Measurements from ENCODE around the gene VEGFD.

VEGFD gene, protein sequence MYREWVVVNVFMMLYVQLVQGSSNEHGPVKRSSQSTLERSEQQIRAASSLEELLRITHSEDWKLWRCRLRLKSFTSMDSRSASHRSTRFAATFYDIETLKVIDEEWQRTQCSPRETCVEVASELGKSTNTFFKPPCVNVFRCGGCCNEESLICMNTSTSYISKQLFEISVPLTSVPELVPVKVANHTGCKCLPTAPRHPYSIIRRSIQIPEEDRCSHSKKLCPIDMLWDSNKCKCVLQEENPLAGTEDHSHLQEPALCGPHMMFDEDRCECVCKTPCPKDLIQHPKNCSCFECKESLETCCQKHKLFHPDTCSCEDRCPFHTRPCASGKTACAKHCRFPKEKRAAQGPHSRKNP

GRCh38 chrX:15384304-15384703, at the start of gene VEGFD:
TSS of gene VEGFD (minus strand) at chrX:15384413. CDS start at chrX:15383946, 467 bp downstream.
- peak in 1 of 2 experiments; percentile 20 for DNase-seq

- DNase-seq = no peak
Measured at GRCh38 chrX:15430584-15430983, 46.4 kb upstream of the VEGFD start.

DNA sequence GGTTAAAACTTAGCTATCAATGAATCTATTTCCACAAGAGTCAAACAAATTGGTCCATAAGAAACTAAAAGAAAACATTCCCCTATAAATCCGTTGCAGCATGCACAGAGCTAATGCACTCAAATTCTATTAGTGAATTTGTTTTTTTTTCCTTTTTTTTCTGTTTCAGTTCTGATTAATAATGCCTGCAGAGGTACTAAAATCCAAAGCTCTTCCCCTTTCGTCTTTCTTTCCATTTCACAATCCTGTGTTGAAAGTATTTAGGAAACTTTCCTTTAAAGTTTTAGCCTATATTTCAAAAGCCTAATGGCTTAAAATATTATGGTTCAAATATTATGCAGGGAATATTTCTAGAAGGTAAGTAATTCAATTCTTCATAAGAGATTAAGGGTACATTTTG, 45.9 kb upstream of the VEGFD start:
- DNase-seq = no peak

DNA sequence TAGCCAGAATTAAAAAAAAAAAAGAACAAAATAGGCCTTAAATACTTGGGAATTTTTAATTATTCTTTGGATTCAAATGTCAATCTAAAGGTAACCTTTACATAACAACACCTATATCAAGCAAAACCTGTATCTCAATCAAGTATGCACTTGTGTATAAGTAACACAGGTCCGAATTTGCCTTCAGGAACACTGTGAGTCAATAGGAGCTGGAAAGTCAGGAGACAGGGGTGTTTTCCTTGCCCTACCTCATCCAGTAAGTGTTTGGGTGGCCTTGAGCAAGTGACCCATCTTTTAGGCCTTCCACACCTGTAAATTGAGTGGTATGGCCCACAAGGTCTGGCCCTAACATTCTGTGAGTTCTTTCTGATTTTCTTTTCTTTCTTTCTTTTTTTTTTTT, 40.8 kb upstream of the VEGFD start:
- DNase-seq = no peak

- no peak for DNase-seq
Measured at GRCh38 chrX:15418707-15419181, 34.5 kb upstream of the VEGFD start.

DNA sequence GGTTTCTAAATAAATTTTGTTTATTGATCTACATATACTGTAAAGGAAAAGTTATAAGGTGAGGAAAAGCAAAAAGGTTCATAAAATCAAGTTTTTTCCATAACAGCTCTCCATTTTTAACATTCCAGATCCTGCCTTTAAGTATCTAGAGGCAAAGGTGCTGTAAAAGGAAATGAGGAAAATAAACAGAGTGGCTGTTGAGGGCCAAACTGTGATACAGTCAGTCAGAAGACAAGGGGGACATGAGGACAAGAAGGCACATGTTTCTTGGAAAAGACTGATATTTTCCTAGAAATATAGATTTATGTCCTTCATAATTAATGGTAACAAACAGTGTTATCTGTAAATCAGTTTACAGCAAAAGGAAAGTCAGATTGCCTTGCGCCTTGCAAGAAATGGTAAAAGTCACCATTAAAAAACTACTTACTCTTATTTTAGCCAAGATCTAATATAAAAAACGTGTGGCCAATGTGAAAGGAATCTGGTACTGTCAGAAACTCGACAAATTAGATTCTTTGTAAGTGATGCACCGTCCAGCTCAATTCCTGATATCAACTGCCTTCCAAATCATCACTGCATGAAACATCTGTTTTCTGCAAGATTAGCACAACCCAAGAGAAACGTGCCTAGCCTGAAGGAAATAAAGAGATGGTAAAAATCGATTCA, 34.0 kb upstream of the VEGFD start:
- no peak for DNase-seq

- DNase-seq = no peak
Measured at GRCh38 chrX:15416133-15416993, 32.1 kb upstream of the VEGFD start.

- DNase-seq = no peak
Measured at GRCh38 chrX:15413101-15413500, 28.9 kb upstream of the VEGFD start.

DNA sequence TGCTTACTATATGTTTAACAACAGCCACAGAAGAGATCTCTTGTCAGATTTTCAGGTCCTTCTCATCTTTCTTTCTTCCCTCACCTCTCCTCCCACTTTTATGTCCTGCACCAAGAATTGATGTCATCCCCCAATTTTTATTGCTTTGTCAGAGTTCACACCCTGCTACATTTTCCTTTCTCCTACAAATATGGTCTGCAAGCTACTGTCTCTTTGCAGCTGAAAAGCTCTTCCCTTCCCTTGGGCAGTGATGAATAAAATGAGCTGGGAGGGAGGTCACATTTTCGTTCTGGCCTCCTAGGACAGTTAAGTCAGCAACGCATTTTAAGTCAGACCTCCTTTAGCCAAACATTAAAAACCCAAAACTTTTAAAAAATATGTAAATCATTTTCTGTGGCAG, 26.7 kb upstream of the VEGFD start:
- no peak for DNase-seq

DNA sequence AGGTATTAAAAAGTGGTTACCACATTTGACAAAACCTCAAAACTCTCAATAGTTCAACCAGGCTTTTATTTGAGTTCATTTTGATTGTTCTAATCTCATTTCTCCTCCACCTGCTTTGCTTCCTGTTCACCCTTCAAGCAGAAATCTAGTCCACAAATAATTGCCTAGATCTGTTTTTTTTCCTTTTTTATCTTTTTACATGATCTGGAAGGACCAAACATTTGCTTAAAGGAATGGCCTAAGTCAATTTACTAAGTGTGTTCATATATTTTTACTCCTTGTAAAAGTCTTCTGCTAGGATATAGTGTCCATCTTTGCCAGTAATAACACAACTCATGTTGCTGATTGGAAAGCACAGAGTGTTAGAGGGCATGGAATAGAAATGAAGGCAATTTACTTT, 26.2 kb upstream of the VEGFD start:
- DNase-seq = no peak

- DNase-seq = no peak
Measured at GRCh38 chrX:15405846-15406245, 21.6 kb upstream of the VEGFD start.

GRCh38 chrX:15404401-15405096, 20.3 kb upstream of the VEGFD start:
- DNase-seq = no peak

DNA sequence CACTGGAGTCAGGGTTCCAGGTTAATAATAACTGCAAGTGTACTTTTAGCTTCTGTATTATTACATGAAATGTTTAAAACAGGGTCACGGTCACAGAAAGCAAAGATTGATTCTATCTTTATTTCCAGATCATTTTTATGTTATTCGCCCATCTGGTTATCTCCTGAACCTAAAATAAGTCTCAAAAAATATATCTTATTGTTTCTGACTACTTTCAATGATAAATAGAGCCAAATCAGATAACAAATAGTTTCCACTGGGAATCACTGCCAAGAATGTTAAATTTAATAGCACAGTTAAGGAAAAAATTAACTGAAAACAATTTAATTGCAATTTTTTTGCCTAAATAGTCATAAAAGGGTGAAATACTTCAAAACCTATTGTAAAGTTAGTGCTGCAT, 17.2 kb upstream of the VEGFD start:
- DNase-seq = no peak

GRCh38 chrX:15399962-15400391, 15.8 kb upstream of the VEGFD start:
- no peak for DNase-seq

GRCh38 chrX:15398874-15399273, 14.7 kb upstream of the VEGFD start:
- DNase-seq = no peak

DNA sequence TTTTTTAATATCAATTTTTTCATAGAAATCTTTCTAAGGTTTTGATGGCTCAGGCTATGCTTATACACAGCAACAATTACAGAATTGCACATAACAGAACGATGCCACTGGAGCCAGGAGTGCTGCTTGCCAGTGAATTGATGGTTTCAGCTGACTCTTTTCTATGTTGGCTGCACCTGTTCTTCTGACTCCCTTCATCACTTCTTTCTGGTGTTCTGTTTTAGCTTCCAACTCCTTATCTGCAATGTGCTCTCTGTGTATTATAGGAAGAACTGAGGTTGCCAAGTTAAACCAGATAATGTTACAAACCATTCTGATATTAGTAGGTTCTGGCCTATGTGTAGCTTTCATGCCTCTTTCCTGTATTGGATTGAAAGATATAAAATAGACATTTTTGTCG, 11.6 kb upstream of the VEGFD start:
- no peak for DNase-seq

- no peak for DNase-seq
Measured at GRCh38 chrX:15391850-15392249, 7.6 kb upstream of the VEGFD start.

DNA sequence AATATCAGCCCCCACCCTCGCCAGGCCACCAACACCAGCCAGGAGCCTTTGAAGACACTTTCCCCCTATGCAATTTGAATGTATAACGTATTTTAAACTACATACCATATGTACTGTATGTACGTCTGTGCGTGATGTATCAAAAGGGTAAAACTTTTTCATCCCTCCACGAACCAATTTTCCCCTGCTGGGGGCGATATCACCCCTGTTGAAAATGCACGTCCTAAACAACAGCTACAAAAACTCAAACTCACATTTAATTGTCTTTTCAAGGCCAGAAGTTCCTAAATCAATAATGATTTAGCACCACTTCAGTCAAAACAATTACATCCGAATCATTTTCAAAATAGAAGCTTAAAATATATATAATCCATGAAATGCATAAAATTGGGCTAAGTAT, 1.4 kb downstream of the VEGFD start:
- no peak for DNase-seq

DNA sequence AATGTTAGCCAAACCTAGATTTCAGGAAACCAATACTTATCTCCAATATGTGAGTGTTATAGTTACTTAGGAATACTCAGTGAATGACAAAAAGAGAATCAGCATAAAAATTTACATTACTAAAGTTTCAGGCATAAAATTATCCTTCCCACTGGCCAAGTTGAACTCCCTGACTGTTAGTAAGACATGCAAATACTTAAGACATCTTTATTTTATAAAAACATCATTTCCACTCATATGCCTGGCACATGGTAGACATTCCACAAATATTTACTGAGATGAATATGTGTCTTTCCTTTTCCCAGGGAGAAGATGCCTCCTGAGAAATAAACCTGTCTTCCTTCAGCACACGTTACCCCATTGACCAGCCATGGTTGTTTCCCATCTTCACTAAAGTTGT, 7.3 kb downstream of the VEGFD start:
- no peak for DNase-seq

GRCh38 chrX:15373976-15374375, 10.2 kb downstream of the VEGFD start:
- DNase-seq = no peak

DNA sequence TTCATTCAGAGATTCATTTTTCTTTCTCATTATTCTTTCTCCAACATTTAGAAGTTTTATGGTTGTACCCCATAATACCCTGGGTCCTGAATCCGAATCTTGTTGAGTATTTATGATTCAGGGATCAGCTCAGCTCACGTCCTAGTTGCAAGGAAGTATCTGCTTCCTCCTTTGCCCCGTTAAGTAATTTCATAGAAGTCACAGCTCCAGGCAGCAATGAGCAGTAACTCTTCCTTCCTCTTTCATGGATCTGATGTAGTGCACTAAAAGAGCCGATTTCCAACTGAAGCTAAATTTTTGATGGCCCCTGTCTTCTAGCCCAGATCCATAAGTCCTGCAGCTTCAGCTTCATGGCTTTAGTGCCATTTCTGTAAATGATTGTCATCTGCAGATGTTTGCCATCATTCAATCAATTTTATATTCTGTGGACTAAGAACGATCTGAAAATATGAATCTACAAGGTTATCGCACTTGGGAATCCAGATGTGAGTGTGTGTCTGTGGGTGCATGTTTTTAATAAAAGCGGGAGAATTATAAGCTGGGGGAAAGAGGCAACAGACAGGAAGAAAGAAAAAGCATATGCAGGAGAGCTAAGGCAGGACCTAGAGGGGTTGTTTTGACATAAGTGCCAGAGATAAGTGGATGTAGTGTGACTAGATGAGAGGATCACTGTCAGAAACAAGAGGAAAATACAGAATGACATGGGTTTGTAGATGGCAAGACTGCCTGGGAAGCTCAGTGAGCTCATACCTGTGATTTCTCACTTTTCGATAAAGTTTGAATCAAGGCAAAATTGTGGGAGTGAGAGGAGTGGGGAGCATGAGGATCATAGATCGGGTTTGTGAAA, 17.5 kb downstream of the VEGFD start:
- no peak for DNase-seq

- DNase-seq = no peak
Measured at GRCh38 chrX:15359701-15360100, 24.5 kb downstream of the VEGFD start.

All from NCI-H446 (cell line).